Motor neuron (in vitro differentiated cells): ENCODE results near the gene DCHS1. TPM values are rescaled to one million over a fixed set of nuclear protein-coding genes. Genes with fewer than 3 reads are reported as not detected.

Experiments used
- ATAC-seq, 8 experiments: fragments of 200-7000 bp; cut with Tn5 transposase; replicated peaks in 6 of 8; 2 replicates each; pipeline ENCODE4 v1.8.0; 2021; ENCODE audit warnings: mild to moderate bottlenecking in 8 of 8, moderate library complexity in 8 of 8
- H3K27ac ChIP-seq, 2 donors: fragments of 250-450 bp; sonication (Bioruptor Pico); 2 replicates each; pipeline ENCODE4 v1.9.0; 2021; ENCODE audit warnings: antibody characterized with exemption in 2 of 2, mild to moderate bottlenecking in 2 of 2, moderate library complexity in 1 of 2
- H3K4me1 ChIP-seq, 2 donors: fragments of 250-450 bp; sonication (Bioruptor Pico); replicated peaks in 1 of 2; 2 replicates each; pipeline ENCODE4 v1.6.1; 2021; ENCODE audit warnings: antibody characterized with exemption in 2 of 2, mild to moderate bottlenecking in 2 of 2, moderate library complexity in 1 of 2
- H3K4me3 ChIP-seq, 5 donors: fragments of 250-450 bp; sonication (Bioruptor Pico); 2 replicates each; pipeline ENCODE4 v1.9.0; 2021; ENCODE audit warnings: antibody characterized with exemption in 5 of 5, mild to moderate bottlenecking in 5 of 5, moderate library complexity in 4 of 5
- WGBS, 10 experiments: fragments of 450-650 bp; shearing (Covaris generic); methylation state at CpG; one replicate each; pipeline ENCODE4 v1.0.0; 2022; 5-methylcytosine and 5-hydroxymethylcytosine counted together
- in situ Hi-C, 9 experiments: fragments of 400-800 bp; cut with MboI; loops; one replicate each; pipeline ENCODE4 v1.15.0; 2021; ENCODE audit warnings: low sequenced_read_pairs in 9 of 9, low pct_unique_long_range_greater_than_20kb in 2 of 9; ENCODE audit not compliant: unreplicated experiment in 9 of 9
- total RNA-seq, 8 experiments: library from RNA; unstranded; fragments of 300-600 nt; gene quantifications; 2 replicates each; pipeline versions ENCODE4 v1.2.3 to v1.2.4, GENCODE V29; 2022

Gene DCHS1
- total RNA-seq, 8 experiments from 2014 or later, result 3.9 to 45.4 (median 24.3) TPM

- in situ Hi-C loops, result no loop called here
- Histone ChIP-seq H3K4me1 (peaks cover 32 to 44% of the 10 kb centered on the region in 2 donors), H3K4me3 (no peak overlapping the region), H3K27ac (no peak overlapping the region)
- ATAC-seq, result no peak
Measured at GRCh38 chr11:6650104-6650503, 5.5 kb downstream of the DCHS1 start.

GRCh38 chr11:6648501-6648900, 7.1 kb downstream of the DCHS1 start:
- Histone ChIP-seq H3K27ac (no peak overlapping the region), H3K4me3 (no peak overlapping the region), H3K4me1 (peaks cover 21 to 30% of the 10 kb centered on the region in 2 donors)
- in situ Hi-C loops, result no loop called here
- WGBS, 10 experiments, result 0 to 100% (median 73%) methylated on average over 1 of the region's 1 CpG; no CpG with 5 or more reads in 4 of the 10 experiments
- no peak for ATAC-seq

DNA sequence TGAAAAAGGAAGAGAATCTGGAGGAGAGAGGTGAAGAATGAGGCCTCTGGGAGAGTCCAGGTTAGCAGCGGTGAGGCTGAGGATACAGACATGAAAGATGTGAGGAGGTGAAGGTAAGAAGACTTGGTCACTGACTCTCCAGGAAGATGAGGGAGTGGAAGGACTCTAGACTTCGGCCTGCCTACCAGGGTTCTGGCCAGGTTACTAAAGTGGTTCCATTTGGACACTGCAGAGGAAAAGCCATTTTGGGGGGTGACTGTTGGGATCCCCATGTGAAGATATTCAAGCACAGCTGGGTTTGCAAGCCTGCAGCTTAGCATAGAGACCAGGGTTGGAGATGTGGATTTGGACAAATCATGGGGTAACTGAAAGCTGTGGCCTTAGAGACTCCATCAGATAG, 7.8 kb downstream of the DCHS1 start:
- Histone ChIP-seq H3K27ac (no peak overlapping the region), H3K4me1 (peaks cover 21 to 24% of the 10 kb centered on the region in 2 donors), H3K4me3 (no peak overlapping the region)
- ATAC-seq, result no peak
- in situ Hi-C loops, result no loop called here
- 50 to 100% (median 88%) methylated on average over 1 to 2 of the region's 2 CpGs; no CpG with 5 or more reads in 3 of the 10 experiments for WGBS, 10 experiments

DNA sequence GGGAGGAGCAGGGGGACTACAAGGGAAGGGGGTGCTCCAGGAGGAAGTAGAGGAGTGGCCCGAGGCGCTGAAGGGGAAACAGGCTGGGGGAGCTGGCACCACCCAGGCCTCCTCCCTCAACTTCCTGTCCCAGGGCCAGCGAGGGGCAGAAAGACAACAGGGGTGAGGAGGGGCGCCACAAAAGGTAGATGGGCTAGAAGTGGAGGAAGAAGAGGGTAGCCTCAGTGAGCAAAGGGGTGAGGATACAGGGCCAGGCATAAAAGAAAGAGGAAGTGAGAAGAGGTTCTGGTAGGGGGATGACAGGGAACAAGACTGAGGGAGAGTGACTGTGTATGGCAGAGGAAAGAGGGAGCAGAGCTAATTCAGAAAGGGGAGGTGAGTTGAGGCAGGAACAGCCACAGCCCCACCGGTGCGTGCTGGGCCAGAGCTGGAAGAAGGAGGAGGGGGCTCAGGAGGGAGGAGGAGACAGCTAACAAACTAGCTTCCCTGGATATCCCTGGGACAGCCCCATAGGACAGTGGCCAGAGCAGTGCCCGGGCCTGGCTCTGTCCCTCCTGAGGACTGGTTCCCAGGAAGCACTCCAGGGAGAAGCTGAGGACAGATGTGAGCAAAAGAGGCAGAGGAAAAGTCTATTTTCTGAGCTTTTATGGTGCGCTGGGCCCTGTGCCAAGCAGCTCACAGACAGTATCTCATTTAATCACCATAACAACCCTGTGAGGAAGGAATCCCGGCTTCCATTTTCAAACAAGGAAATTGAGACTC, 8.5 kb downstream of the DCHS1 start:
- in situ Hi-C loops, result no loop called here
- WGBS, 10 experiments, result 19 to 80% (median 52%) methylated on average over 1 to 4 of the region's 9 CpGs; no CpG with 5 or more reads in 3 of the 10 experiments
- Histone ChIP-seq H3K27ac (peak overlapping the region in 1 of 2 donors; percentile 44), H3K4me1 (peaks cover 18 to 21% of the 10 kb centered on the region in 2 donors), H3K4me3 (no peak overlapping the region)
- peak; percentile 9 to 95 (median 72) for ATAC-seq

GRCh38 chr11:6646576-6646917, 9.1 kb downstream of the DCHS1 start:
- 25 to 86% (median 80%) methylated on average over 2 of the region's 3 CpGs; no CpG with 5 or more reads in 7 of the 10 experiments for WGBS, 10 experiments
- in situ Hi-C loops, result no loop called here
- peak in 5 of 8 experiments; percentile 4 to 71 (median 32) for ATAC-seq
- Histone ChIP-seq H3K4me3 (no peak overlapping the region), H3K4me1 (peaks cover 18 to 21% of the 10 kb centered on the region in 2 donors), H3K27ac (peak overlapping the region in 1 of 2 donors; percentile 44)

DNA sequence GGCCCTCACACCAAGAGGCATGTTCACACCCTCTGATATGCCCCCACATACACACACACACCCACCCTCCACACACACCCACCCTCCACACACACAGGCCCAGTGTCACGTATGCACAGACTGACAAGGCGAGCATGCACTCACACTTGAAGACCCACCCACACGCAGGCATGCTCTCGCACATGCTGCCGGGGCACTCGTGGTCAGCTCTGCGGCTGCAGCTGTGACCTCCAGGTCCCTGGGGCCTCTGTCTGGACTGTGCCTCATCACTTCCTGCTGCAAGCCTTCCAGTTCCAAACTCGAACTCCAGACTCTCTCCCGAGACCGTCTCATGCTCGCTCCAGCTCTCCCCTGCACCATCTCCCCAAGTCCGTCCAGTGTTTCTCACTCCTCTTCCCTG, 9.5 kb downstream of the DCHS1 start:
- 0 to 89% (median 45%) methylated on average over 1 to 5 of the region's 12 CpGs; no CpG with 5 or more reads in 6 of the 10 experiments for WGBS, 10 experiments
- in situ Hi-C loops, result no loop called here
- no peak overlapping the region for H3K4me3 ChIP-seq
- peaks cover 18 to 21% of the 10 kb centered on the region in 2 donors for H3K4me1 ChIP-seq
- no peak overlapping the region for H3K27ac ChIP-seq
- peak in 3 of 8 experiments; percentile 11 to 83 (median 70) for ATAC-seq

- ATAC-seq, result no peak
- in situ Hi-C loops, result no loop called here
- H3K4me1 ChIP-seq, result peaks cover 21 to 22% of the 10 kb centered on the region in 2 donors
- 73 to 100% (median 89%) methylated on average over 1 to 6 of the region's 7 CpGs; no CpG with 5 or more reads in 1 of the 10 experiments for WGBS, 10 experiments
- no peak overlapping the region for H3K4me3 ChIP-seq
- H3K27ac ChIP-seq, result no peak overlapping the region
Measured at GRCh38 chr11:6642957-6643356, 12.7 kb downstream of the DCHS1 start.

- no peak for ATAC-seq
- Histone ChIP-seq H3K4me3 (no peak overlapping the region), H3K4me1 (peaks cover 13 to 19% of the 10 kb centered on the region in 2 donors), H3K27ac (no peak overlapping the region)
- WGBS, 10 experiments, result 95 to 100% (median 100%) methylated on average over 1 to 10 of the region's 26 CpGs; no CpG with 5 or more reads in 4 of the 10 experiments
- in situ Hi-C loops, result no loop called here
Measured at GRCh38 chr11:6640985-6641701, 14.5 kb downstream of the DCHS1 start.

DNA sequence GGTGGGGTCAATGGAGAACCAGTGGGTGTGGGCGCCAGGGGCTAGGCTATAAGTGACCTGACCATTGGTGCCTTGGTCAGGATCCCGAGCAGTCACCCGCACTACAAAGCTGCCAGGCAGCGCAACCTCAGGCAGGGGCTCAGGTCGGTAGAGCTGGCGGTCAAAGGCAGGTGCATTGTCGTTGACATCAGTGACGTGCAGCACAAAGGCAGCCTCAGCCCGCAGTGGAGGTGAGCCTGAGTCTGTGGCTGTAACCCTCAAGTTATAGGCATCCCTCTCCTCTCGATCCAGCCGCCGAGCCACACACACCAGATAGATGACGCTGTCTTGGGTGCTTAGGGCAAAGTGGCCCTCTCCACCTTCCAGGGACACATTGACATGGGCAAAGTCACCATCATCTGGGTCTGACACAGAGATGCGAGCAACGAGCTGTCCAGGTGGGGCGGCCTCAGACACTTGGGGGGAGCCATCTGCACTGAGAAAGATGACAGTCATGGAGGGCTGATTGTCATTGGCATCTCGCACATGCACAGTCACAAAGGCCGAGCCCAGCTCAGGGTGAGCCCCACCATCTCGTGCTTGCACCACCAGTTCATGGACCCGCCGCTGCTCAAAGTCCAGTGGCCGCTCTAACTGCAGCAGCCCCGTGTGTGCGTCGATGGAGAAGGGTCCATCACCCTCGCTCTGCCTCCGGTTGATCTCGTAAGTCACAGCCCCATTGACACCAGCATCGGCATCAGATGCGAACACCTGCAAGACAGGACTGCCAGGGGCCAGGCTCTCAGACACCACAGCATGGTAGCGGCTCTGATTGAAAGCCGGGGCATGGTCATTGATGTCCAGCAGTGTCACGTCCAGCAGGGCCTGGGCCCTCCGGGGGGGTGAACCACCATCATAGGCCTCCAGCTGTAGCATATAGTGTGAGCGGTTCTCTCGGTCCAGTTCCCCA, 15.3 kb downstream of the DCHS1 start:
- H3K27ac ChIP-seq, result no peak overlapping the region
- no peak for ATAC-seq
- peaks cover 16 to 28% of the 10 kb centered on the region in 2 donors for H3K4me1 ChIP-seq
- in situ Hi-C loops, result no loop called here
- no peak overlapping the region for H3K4me3 ChIP-seq
- WGBS, 10 experiments, result 80 to 97% (median 91%) methylated on average over 1 to 7 of the region's 36 CpGs; no CpG with 5 or more reads in 3 of the 10 experiments

GRCh38 chr11:6638429-6638828, 17.2 kb downstream of the DCHS1 start:
- WGBS, 10 experiments, result 54 to 89% (median 83%) methylated on average over 1 to 3 of the region's 4 CpGs; no CpG with 5 or more reads in 2 of the 10 experiments

GRCh38 chr11:6637871-6638270, 17.7 kb downstream of the DCHS1 start:
- ATAC-seq, result peak in 3 of 8 experiments; percentile 79 to 99 (median 98)
- in situ Hi-C loops, result no loop called here
- peaks cover 22 to 35% of the 10 kb centered on the region in 2 donors for H3K4me1 ChIP-seq
- 0 to 100% (median 81%) methylated on average over 1 to 3 of the region's 3 CpGs; no CpG with 5 or more reads in 4 of the 10 experiments for WGBS, 10 experiments
- H3K4me3 ChIP-seq, result no peak overlapping the region
- no peak overlapping the region for H3K27ac ChIP-seq

More at GRCh38 chr11:6638429-6638828, 17.2 kb downstream of the DCHS1 start:
- H3K27ac ChIP-seq, result no peak overlapping the region
- in situ Hi-C loops, result no loop called here
- ATAC-seq, result peak in 3 of 8 experiments; percentile 11 to 55 (median 19)
- peaks cover 22 to 35% of the 10 kb centered on the region in 2 donors for H3K4me1 ChIP-seq
- no peak overlapping the region for H3K4me3 ChIP-seq

GRCh38 chr11:6636480-6636879, 19.1 kb downstream of the DCHS1 start:
- in situ Hi-C loops, result no loop called here
- H3K4me1 ChIP-seq, result peaks cover 22 to 35% of the 10 kb centered on the region in 2 donors
- H3K27ac ChIP-seq, result peak overlapping the region in 1 of 2 donors; percentile 11
- ATAC-seq, result no peak
- whole genome bisulfite sequencing, 10 experiments, result 40 to 100% (median 86%) methylated on average over 1 to 3 of the region's 3 CpGs; no CpG with 5 or more reads in 1 of the 10 experiments
- no peak overlapping the region for H3K4me3 ChIP-seq
